Right atrium auricular region (tissue), 2 donors: ENCODE data around the gene TARS3. TPM values are rescaled to one million over a fixed set of nuclear protein-coding genes. Genes with fewer than 3 reads are reported as not detected.
A peak's percentile ranks its signal among the peaks of the same experiment; 100 is the strongest.

Experiments
- DNase-seq: peaks from one replicate; pipeline ENCODE4 v3.0.0-alpha.2; 2019; ENCODE audit warnings: low spot score
- H3K27ac ChIP-seq, 2 donors: fragments of 200-600 bp; sonication (generic); 1 replicate in 1 of 2; 2 replicates in 1 of 2; pipeline ENCODE4 v1.5.1; 2016 to 2019
- H3K27me3 ChIP-seq, 2 donors: fragments of 200-600 bp; sonication (generic); one replicate each; pipeline versions ENCODE4 v1.5.1 to v1.6.0; 2017 to 2019
- H3K36me3 ChIP-seq: fragments of 200-600 bp; sonication (generic); one replicate; pipeline ENCODE4 v1.5.1; 2016
- H3K4me1 ChIP-seq, 2 donors: fragments of 200-600 bp; sonication (generic); one replicate each; pipeline versions ENCODE4 v1.5.1 to v1.6.0; 2017 to 2019
- H3K4me3 ChIP-seq, 2 donors: fragments of 200-600 bp; sonication (generic); 1 replicate in 1 of 2; 2 replicates in 1 of 2; pipeline ENCODE4 v1.5.1; 2017 to 2019; ENCODE audit warnings: mild to moderate bottlenecking in 1 of 2, moderate library complexity in 1 of 2
- H3K9me3 ChIP-seq, 2 donors: fragments of 200-600 bp; sonication (generic); one replicate each; pipeline ENCODE4 v1.5.1; 2019
- total RNA-seq, 2 donors: library from RNA; depleted of rRNA; stranded (reverse); fragments of >200 nt; gene quantifications; one replicate each; pipeline ENCODE4 v1.1.0, GENCODE V29; 2016
- TF ChIP-seq, protein P1 (sequence below), 2 donors: fragments of 200-600 bp; sonication (generic); IDR thresholded peaks; one replicate each; pipeline ENCODE4 v1.5.1; 2019; ENCODE audit warnings: antibody characterized with exemption in 2 of 2

The TARS3 gene
- total RNA-seq, 2 donors from 2014 or later, result 24.4 to 33.0 TPM

DNA sequence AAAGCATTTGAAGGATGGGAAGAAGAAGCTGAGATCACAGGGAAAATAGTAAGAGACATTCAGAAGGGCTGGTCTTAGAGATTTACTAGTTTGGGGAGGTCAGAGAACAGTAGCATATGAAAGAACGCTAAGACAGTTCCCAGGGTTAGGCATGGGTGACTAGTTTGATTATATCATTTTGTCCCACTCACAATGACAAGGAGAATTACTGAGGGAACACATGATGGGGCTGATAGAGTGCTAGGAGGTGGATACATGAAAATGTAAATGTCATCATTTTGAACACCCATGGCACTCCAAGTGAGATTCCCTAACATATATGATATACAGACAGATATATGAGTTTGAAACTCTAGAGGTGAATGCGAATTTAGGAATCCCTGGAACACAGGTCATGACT, 9.3 kb upstream of the TARS3 start:
- Histone ChIP-seq H3K36me3 (no peaks in the 10 kb centered on the region), H3K4me3 (no peak overlapping the region), H3K27ac (no peak overlapping the region), H3K27me3 (no peaks in the 10 kb centered on the region), H3K9me3 (no peaks in the 10 kb centered on the region), H3K4me1 (no peaks in the 10 kb centered on the region)
- TF ChIP-seq, protein P1, sequence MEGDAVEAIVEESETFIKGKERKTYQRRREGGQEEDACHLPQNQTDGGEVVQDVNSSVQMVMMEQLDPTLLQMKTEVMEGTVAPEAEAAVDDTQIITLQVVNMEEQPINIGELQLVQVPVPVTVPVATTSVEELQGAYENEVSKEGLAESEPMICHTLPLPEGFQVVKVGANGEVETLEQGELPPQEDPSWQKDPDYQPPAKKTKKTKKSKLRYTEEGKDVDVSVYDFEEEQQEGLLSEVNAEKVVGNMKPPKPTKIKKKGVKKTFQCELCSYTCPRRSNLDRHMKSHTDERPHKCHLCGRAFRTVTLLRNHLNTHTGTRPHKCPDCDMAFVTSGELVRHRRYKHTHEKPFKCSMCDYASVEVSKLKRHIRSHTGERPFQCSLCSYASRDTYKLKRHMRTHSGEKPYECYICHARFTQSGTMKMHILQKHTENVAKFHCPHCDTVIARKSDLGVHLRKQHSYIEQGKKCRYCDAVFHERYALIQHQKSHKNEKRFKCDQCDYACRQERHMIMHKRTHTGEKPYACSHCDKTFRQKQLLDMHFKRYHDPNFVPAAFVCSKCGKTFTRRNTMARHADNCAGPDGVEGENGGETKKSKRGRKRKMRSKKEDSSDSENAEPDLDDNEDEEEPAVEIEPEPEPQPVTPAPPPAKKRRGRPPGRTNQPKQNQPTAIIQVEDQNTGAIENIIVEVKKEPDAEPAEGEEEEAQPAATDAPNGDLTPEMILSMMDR (IDR thresholded peaks at IDR 0.05), result no peak
- DNase-seq, result no peak

DNA sequence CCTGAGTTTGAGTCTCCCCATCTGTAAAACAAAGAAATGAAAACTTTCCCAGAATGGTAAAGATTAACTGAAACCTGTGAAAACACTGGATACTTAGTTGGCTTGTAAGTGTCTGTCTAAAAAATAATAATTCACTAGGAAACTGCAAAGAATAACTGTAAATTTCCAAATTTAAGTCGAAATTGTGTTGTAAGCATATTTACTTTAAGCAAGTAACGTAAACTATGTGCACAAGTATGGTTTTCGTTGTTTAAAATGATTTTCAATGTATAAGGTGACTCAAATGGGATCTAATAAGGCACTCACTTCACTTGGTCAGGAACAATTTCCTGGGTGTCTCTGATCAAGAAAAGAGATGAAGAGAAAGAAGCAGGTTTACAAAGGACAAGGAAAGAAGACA, 8.5 kb upstream of the TARS3 start:
- TF ChIP-seq, protein P1 (IDR thresholded peaks at IDR 0.05), result no peak
- Histone ChIP-seq H3K27ac (no peak overlapping the region), H3K36me3 (no peaks in the 10 kb centered on the region), H3K9me3 (no peaks in the 10 kb centered on the region), H3K4me1 (no peaks in the 10 kb centered on the region), H3K27me3 (no peaks in the 10 kb centered on the region), H3K4me3 (no peak overlapping the region)
- no peak for DNase-seq

DNA sequence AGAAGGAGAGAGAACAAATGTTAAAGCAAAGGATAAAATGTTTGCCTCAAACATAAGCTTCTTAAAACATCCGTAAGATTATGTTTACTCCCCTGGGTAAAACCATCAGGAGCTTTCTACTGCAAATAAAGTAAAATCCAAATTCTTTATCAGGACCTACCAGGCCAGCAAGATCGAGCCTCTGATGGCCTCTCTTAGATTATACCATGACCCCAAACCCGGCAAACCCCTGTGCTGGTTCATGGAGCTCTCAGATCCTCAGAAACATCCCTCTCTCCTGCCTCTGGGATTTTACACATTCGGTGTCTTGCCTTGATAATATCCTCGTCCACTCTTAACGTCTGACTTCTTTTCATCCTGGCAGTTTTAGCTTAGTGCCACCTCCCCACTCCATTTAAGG, 7.5 kb upstream of the TARS3 start:
- no peaks in the 10 kb centered on the region for H3K27me3 ChIP-seq
- TF ChIP-seq, protein P1 (IDR thresholded peaks at IDR 0.05), result no peak
- H3K4me3 ChIP-seq, result no peak overlapping the region
- H3K27ac ChIP-seq, result no peak overlapping the region
- DNase-seq, result no peak
- H3K4me1 ChIP-seq, result no peaks in the 10 kb centered on the region
- H3K9me3 ChIP-seq, result no peaks in the 10 kb centered on the region
- H3K36me3 ChIP-seq, result no peaks in the 10 kb centered on the region

DNA sequence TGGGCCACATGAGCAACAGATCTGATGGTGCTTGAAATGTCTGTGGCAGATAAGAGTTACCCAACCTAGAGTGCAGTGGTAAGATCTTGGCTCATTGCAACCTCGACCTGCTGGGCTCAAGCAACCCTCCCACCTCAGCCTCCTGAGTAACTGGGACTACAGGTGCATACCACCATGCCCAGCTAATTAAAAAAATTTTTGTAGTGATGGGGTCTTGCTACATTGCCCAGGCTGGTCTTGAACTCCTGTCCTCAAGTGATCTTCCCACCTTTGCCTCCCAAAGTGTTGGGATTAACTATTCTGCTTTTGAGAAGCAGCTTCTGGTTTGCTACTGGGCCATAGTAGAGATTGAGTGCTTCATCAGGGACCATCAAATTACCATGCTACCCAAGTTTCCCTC, 2.9 kb upstream of the TARS3 start:
- no peak for DNase-seq
- peaks cover 0 to 11% of the 10 kb centered on the region in 2 donors for H3K4me1 ChIP-seq
- no peaks in the 10 kb centered on the region for H3K36me3 ChIP-seq
- no peaks in the 10 kb centered on the region for H3K9me3 ChIP-seq
- H3K4me3 ChIP-seq, result no peak overlapping the region
- TF ChIP-seq, protein P1 (IDR thresholded peaks at IDR 0.05), result no peak
- no peaks in the 10 kb centered on the region for H3K27me3 ChIP-seq
- H3K27ac ChIP-seq, result no peak overlapping the region

DNA sequence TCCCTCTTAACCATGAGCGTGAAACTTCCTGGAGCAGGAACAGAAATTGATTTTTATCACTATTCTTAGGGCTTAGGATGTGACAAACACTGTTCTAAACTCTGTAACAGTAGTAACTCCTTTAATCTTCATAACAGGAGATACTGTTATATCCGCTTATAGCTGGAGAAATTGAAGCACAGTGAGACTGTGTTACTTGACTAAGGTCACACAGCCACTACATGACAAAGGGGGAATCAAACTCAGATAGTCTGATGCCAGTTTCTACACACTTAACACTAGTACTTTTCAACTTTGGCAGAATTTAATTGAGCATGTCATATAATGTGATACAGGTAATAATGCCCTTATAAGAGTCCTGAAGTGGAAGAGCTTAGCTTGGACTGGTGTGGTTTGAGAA, 800 bp upstream of the TARS3 start:
- H3K27me3 ChIP-seq, result no peaks in the 10 kb centered on the region
- no peak overlapping the region for H3K4me3 ChIP-seq
- peaks cover 13% of the 10 kb centered on the region for H3K36me3 ChIP-seq
- peaks cover 0 to 11% of the 10 kb centered on the region in 2 donors for H3K4me1 ChIP-seq
- DNase-seq, result no peak
- TF ChIP-seq, protein P1 (IDR thresholded peaks at IDR 0.05), result no peak
- no peaks in the 10 kb centered on the region for H3K9me3 ChIP-seq
- peak overlapping the region in 1 of 2 donors; percentile 41 for H3K27ac ChIP-seq

DNA sequence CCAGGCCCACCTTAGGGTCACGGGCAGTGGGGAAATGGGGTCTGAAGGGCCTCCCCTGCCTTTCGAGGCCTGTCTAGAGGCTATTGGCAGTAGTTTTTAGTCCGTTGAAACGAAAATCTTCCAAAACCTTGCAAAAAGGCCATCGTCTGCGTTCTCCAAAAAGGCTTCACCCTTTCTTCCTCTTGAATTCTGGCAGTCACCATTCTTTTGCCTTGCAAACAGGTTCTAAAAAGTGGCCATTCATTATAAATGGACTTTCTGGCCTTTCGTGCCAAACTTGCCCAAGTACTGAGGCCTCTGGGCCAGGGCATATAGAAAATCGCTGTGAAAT, 367 bp upstream of the TARS3 start:
- Histone ChIP-seq H3K27me3 (no peaks in the 10 kb centered on the region), H3K4me3 (peak overlapping the region; percentile 11 to 75), H3K36me3 (peaks cover 17% of the 10 kb centered on the region), H3K9me3 (no peaks in the 10 kb centered on the region), H3K27ac (peak overlapping the region; percentile 41 to 86), H3K4me1 (peaks cover 0 to 11% of the 10 kb centered on the region in 2 donors)
- TF ChIP-seq, protein P1 (IDR thresholded peaks at IDR 0.05), result no peak
- no peak for DNase-seq
